Transverse colon (tissue), 3 donors: ENCODE results near the gene ABCC1.

Experiments used
- EP300 ChIP-seq: sonication (generic); formaldehyde crosslinking; IDR thresholded peaks from one replicate; pipeline ENCODE4 v1.6.1; 2017; ENCODE audit warnings: antibody characterized with exemption, low read depth
- TF ChIP-seq, protein P1 (sequence below), 5 experiments: fragments of 200-600 bp in 3 of 5; fragments of 450-650 bp in 2 of 5; sonication (generic) in 3 of 5; IDR thresholded peaks; 1 replicate in 2 of 5; 2 replicates in 3 of 5; pipeline ENCODE4 v1.5.1; 2016 to 2017; ENCODE audit warnings: antibody characterized with exemption in 5 of 5, inconsistent platforms in 3 of 5, mild to moderate bottlenecking in 2 of 5, moderate library complexity in 1 of 5

DNA sequence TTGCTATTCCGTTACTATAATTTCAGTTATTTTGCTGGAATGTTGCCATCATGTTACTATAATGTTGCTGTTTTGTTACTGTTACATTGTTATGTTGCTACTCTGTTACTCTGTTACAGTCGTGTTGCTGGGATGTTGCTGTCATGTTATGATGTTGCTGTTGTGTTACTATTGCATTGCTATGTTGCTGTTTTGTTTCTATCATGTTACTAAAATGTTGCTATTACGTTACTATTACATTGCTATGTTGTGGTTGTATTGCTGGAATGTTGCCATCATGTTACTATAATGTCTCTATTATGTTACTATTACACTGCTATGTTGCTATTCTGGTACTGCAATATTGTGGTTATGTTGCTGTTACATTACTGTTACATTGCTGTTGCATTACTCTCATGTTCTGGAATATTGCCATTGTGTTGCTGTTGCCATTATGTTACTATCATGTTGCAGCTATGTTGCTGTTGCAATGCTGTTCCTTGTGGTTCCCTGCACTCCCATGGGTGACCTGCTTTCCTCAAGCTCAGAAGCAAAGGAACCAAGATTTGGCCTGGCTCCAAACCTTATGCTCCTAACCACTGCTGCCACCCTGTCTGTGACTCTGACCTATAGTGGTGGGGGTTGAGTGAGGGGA is 209.4 kb downstream of the ABCC1 start:
- TF ChIP-seq, protein P1, sequence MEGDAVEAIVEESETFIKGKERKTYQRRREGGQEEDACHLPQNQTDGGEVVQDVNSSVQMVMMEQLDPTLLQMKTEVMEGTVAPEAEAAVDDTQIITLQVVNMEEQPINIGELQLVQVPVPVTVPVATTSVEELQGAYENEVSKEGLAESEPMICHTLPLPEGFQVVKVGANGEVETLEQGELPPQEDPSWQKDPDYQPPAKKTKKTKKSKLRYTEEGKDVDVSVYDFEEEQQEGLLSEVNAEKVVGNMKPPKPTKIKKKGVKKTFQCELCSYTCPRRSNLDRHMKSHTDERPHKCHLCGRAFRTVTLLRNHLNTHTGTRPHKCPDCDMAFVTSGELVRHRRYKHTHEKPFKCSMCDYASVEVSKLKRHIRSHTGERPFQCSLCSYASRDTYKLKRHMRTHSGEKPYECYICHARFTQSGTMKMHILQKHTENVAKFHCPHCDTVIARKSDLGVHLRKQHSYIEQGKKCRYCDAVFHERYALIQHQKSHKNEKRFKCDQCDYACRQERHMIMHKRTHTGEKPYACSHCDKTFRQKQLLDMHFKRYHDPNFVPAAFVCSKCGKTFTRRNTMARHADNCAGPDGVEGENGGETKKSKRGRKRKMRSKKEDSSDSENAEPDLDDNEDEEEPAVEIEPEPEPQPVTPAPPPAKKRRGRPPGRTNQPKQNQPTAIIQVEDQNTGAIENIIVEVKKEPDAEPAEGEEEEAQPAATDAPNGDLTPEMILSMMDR (IDR thresholded peaks at IDR 0.05): no peak
- no peak for TF ChIP-seq EP300
